ENCODE measurements around the gene VEGFA.

VEGFA gene

GRCh38 chr6:43826730-43827129 is 56.7 kb downstream of the VEGFA start:
- DNase-seq = no peak

DNA sequence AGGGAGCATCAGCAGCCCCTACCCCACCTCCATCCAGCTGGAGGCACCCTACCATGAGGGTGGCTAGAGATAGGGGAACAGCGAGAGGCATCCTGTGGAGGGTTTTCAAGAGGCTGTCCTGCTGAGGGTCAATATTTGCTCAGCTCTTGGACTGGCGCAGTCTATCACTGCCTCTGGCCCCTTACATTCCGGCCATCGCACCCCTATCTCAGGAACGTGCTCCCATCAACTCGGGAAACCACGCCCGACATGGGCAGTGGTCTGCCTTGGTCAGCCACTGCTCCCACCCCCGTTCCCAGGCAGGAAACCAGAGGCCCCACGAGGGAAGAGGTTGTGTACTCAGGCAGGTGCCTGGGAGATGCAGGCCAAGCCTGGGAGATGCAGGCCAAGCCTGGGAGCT is 57.9 kb downstream of the VEGFA start:
- no peak for DNase-seq

GRCh38 chr6:43828711-43829110 is 58.7 kb downstream of the VEGFA start:
- no peak for DNase-seq

GRCh38 chr6:43829470-43829869 is 59.5 kb downstream of the VEGFA start:
- no peak for DNase-seq

DNA sequence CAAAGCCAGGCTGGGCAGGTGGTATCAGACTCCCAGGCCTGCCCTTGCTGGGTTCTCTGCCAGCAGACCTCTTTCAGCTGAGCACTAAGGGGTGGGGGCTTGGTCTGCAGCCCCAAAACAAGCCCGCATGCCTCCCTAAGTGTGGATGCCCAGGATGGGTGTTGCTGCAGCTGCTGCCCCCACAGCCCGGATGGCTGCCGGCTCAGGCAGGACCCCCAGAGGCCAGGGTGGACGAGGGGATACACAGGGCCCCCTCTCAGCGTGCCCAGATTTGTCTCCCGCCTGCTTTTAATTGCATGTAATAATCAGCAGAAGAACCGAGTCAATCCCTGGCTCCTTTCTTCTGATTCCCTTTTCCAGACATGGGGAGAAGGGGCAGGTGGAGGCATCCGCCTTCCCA is 60.8 kb downstream of the VEGFA start:
- DNase-seq = no peak

DNA sequence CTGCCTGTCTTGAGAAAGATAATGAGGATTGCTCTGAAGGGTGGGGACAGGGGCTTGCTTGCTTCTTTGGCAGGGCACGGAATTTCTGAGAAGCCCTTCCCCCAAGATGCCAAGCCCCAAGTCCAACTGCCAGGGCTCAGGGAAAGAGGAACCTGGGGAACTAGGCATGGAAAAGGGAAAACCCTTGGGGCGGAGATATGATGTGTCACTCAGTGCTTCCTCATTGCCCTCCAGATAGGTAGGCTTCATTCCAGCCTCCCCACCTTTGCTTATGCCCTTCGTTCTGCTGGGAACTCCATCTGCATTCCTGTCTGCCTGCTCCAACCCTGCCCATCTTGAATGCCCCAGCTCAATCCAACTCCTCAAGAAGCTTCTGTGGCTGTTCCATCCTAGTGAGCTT is 61.2 kb downstream of the VEGFA start:
- no peak for DNase-seq

- no peak for DNase-seq
Measured at GRCh38 chr6:43833223-43833995, 63.4 kb downstream of the VEGFA start.

- DNase-seq = no peak
Measured at GRCh38 chr6:43833996-43834390, 64.0 kb downstream of the VEGFA start.

DNA sequence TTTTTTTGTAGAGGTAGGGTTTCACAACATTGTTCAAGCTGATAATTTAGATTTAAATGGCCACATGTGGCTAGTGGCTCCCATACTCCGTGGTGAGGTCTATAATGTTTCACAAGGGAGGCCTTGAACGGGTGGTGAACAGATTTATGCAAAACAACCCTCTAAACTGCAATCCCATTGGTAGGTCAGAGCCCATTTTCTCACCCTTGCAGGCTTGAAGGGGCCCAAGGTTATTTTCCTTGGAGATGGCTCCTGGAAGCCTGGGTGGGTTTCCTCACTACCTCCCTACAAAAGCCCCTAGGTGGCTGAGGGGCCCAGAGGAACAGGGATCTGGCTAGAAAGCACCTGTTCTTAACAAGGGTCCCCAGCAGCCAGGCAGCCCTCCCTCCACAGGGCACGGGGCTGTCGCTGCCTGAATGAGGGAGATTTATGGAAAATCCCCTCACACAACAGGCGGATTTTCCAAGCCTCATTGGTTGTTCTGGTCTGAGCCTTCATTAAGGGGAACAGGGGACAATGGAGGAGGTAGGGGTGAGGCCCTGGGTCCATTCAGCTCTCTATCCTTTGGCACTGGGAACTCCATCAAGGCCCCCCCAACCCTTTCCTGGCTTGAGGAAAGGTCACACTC is 64.6 kb downstream of the VEGFA start:
- no peak for DNase-seq

DNA sequence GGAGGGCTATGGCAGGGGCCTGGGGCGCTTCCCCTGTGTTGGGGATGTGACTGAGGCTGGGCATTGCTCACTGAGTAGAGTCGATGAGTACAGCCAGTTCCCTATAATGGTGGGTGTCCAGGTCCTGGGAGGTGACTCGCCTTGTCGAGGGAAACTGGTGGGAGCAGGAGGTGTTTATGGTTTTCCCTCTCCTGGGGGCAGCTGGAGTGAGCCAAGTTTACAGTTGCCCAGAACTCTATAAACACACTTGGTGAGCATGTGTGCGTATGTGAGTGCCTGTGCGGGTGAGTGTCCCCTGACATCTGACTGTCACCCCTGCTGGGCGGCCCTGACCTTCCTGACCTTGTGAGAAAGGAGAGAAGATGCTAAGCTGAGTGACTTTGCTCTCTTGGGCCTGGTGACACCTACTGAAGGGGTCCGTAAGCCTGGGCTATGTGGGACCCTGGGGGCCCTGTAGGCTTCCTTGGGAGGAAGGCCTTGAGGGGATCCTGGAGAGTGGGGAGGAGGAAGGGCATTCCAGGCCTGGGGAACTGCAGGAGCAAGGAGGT is 65.9 kb downstream of the VEGFA start:
- no peak for DNase-seq
